Right renal cortex interstitium (tissue), 3 donors: ENCODE measurements around the gene TEX54. TPM values are rescaled to one million over a fixed set of nuclear protein-coding genes. Genes with fewer than 3 reads are reported as not detected.
A peak's percentile ranks its signal among the peaks of the same experiment; 100 is the strongest.
"Not testable (repeated sequence)": the region's sequence is repeated elsewhere in the genome, so short reads cannot be mapped to it uniquely, and the experiment has no call there.

Source experiments
- DNase-seq, 3 donors: peaks; one replicate each; pipeline ENCODE4 v3.0.0-alpha.2; 2013; ENCODE audit warnings: low read depth in 3 of 3, low spot score in 2 of 3
- polyA plus RNA-seq, 3 donors: library from polyadenylated mRNA; unstranded; fragments of 120-200 nt; gene quantifications; one replicate each; pipeline ENCODE4 v1.2.1, GENCODE V29; 2013; ENCODE audit not compliant: insufficient read length in 3 of 3

Gene TEX54
- polyA plus RNA-seq = under 1 TPM; 0.28 to 0.43 (median 0.33) TPM

DNA sequence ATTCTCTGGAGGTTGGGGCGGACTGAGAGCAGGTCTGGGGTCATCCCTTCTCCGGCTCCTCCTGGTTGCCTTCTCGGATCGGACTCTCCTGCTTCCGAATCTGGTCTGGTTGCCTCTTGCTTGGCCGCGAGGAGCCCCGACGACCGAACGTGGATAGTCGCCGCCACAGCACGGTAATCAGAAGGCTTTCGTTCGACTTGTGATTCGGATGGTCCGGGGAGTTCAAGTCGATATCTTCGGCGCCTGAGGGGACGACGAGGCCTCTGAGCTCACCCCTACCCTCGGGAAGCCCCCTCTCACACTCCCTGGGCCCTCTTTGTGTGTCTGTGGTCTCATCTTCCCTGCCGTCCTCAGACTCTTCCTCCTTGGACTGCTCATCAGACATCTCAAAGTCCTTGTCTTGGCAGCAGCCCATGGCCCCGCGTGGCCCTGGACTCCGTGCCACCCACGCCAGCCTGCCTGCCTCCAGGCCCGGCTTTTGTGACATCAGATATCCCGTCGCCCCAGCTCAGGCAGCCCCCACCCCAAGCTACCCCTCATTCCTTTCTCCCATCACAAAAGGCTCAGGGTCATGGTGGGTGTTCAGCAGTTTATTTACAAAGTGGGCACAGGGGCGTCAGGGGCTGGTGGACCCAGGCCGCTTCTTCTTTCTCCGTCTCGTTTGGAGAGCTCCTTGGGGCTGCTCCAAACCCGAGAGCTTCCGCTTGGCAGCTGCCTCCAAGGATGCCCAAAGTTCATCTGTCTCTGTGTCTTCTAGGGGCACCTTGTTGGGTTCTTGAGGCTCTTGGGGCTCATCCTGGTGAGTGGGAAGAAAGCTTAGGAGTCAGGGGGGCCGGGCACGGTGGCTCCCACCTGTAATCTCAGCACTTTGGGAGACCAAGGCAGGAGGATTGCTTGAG lies at the start of gene TEX54:
Gene TEX54, minus strand, starts transcription at position 506 of the 899 bp plus-strand sequence.
- DNase-seq = no peak

DNA sequence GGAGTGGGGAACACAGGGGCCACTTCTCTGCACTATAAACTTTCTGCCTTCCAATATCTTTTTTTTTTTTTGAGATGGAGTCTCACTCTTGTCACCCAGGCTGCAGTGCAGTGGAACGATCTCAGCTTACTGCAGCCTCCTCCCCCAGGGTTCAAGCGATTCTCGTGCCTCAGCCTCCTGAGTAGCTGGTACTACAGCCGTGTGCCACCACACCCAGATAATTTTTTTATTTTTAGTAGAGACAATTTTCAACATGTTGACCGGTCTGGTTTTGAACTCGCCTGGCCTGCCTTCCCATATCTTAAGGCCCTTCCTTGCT lies 49.7 kb upstream of the TEX54 start:
- DNase-seq = no peak

DNA sequence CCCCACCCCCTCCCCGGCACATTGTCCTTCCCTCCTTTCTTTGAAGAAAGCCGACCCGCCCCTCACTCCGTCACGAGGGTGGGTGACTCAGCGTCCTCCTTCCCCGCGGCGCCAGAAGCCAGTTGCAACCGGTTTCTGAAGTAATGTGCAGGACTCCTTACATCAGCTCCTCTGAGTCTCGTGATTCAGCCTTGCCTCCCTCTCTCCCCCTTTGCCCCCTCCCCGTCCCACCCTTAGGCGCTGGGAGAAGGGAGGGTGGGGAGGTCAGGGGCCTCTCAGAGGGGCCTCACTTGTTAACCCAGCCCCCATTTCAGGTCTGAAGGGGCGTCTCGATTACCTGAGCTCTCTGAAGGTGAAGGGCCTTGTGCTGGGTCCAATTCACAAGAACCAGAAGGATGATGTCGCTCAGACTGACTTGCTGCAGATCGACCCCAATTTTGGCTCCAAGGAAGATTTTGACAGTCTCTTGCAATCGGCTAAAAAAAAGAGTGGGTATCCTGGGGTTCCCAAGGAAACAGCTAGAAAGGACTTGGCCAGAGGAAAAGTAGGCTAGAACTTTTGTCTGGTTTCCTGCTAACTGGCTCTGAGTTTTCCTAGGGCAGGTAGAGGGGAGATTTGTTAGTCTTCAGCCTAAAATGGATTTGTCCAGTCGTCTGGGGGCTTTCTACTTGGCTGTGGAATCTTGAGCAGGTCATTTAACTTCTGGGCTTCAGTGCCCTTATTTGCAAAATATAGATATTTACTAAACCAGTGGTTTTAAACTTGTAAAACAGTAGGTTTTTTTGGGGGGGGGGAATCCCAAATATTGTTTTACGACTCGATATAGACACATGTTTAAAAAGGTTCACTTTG lies 49.2 kb upstream of the TEX54 start:
- peak; percentile 80 to 90 (median 88) for DNase-seq

DNA sequence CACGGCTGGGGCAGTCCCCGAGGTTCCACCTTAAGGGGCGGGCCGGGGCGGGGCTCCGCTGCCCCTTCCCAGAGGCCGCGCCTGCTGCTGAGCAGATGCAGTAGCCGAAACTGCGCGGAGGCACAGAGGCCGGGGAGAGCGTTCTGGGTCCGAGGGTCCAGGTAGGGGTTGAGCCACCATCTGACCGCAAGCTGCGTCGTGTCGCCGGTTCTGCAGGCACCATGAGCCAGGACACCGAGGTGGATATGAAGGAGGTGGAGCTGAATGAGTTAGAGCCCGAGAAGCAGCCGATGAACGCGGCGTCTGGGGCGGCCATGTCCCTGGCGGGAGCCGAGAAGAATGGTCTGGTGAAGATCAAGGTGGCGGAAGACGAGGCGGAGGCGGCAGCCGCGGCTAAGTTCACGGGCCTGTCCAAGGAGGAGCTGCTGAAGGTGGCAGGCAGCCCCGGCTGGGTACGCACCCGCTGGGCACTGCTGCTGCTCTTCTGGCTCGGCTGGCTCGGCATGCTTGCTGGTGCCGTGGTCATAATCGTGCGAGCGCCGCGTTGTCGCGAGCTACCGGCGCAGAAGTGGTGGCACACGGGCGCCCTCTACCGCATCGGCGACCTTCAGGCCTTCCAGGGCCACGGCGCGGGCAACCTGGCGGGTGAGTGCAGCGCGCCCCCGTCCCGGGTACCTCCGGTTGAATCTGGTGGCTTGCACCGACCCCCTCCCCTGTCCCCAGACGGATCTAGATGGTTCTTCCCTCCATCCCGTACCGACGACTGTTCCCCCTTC lies 48.4 kb upstream of the TEX54 start, which contains the start of gene SLC3A2:
Gene SLC3A2, plus strand, starts transcription at position 94 of the 776 bp plus-strand sequence. Its CDS starts 128 bp downstream, at position 222.
- peak; percentile 72 to 83 (median 77) for DNase-seq

DNA sequence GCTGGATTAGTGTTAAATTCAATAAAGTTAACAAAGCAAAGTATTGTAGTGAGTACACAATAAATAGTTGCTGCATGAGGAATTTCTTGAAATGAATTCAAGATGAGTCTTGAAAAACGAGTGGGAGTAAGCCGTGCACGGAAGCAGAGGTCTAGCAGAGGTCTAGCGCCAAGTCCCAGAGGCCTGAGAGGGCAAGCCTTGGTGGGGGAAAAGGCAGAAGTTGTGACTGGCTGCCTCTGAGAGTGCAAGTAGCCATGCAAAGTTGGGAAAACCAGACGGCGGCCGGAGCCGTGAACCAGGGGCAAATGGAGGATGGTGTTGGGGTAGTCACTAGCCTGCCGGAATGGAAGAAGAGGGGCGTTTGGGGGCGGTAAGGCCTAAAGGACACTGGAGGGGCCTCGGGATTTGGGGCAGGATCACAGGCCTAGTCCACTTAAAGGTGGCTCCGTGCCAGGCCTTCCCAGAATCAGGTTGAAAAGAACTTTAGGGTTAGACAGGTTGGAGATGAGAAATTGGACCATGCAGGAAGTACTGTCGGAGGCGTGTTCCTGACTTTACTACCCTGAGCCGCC lies 47.7 kb upstream of the TEX54 start:
- DNase-seq = peak in 1 of 3 donors; percentile 57

DNA sequence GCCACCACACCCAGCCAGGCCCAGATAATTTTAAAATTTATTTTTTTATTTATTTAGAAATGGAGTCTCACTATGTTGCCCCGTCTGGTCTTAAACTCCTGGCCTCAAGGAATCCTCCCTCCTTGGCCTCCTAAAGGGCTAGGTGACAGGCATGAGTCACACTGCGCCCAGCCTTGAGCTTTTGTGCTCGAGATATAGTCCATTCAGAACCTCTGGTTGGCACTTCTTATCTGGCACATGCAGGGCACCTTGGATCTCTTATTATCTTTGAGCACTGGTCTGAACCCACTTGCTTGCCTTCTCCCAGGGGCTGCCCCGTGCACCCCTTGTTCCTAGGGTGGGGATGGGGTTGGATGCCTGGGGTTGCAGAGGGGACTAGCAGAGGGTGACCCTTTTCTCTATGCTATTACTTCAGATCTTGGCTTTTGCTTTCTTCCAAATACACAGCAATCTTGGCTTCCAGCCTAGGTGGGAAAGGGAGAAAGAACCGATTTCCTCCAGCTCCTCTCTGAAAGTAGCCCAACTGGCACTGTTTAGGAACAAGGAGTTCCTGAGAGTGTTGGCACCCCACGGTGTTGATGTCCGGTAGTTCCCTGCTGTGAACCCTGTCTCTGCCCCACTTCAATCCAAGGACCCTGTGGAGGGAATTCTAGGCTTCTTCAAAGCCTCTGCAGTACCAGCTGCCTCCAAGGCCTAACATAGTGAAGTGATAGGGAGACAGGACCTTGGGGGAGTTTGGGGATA lies 46.8 kb upstream of the TEX54 start:
- no peak for DNase-seq

DNA sequence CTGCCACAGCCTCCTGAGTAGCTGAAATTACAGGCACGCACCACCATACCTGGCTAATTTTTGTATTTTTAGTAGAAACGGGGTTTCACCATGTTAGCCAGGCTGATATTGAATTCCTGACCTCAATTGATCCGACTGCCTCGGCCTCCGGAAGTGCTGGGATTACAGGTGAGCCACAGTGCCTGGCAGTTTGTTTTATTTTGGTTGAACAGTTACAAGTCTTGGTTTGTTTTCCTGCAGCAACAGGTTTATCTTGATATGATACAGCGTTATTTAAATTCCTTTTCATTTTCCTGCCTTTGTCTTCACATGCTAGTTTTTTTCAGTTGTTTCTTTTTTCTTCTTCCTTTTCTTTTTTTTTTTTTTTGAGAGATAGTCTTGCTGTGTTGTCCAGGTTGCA lies 44.1 kb upstream of the TEX54 start:
- DNase-seq = no peak

DNA sequence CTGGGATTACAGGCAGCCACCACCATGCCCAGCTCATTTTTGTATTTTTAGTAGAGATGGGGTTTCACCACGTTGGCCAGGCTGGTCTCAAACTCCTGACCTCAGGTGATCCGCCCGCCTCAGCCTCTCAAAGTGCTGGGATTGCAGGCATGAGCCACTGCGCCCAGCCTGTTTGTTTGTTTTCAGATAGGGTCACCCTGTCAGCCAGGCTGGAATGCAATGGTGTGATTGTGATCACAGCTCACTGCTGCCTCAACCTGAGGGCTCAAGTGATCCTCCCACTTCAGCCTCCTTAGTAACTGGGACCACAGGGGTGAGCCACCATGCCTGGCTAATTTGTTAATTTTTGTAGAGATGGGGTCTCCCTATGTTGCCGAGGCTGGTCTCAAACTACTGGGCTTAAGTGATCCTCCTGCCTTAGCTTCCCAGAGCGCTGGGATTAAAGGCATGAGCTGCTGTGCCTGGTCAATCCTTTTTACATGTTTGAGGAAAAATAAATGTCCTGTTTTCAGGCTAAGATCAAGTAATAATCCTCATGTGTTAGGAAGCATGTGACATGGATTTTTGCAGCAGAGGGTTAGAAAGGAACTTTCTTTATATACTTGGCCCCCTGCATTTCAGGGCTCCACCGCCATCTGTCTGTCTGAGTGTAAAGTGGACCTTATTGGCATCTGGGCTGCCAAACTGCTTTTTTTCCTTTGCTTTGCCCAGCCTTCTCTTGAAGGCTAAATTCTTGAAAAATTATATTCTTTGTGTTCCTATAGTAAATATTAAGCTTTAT lies 43.2 kb upstream of the TEX54 start:
- no peak for DNase-seq

DNA sequence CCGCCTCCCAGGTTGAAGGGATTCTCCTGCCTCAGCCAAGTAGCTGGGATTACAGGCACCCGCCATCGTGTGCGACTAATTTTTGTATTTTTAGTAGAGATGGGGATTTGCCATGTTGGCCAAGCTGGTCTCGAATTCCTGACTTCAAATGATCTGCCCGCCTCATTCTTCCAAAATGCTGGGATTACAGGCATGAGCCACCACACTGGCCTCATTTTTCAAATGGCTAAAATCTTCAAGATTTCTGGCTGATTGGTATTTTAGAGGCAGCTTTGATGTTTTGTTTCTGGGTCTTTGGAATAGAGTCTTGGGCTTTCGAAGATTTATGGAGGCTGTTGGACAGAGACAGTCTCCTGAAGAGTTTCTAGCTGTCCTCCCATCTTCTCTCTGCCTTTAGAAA lies 42.2 kb upstream of the TEX54 start:
- DNase-seq = no peak

DNA sequence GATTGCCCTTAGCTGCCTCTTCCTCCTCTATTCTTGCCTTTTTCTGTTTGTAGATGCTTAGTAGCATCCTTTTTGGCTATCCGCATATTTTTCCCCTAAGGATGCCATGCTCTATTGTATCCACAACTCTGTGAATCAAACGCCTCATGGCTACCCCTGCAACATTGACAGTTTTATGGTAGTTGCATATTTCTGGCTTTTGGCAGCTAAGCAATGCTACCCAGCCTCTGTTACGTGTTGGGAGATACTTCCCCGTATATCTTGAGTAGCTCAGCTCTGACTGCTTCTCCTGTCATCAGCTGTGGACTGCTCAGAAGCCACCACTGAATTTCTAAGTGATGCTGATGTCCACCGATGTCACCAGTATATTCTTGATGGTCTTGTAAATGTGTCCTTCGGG lies 33.0 kb upstream of the TEX54 start:
- DNase-seq = no peak

DNA sequence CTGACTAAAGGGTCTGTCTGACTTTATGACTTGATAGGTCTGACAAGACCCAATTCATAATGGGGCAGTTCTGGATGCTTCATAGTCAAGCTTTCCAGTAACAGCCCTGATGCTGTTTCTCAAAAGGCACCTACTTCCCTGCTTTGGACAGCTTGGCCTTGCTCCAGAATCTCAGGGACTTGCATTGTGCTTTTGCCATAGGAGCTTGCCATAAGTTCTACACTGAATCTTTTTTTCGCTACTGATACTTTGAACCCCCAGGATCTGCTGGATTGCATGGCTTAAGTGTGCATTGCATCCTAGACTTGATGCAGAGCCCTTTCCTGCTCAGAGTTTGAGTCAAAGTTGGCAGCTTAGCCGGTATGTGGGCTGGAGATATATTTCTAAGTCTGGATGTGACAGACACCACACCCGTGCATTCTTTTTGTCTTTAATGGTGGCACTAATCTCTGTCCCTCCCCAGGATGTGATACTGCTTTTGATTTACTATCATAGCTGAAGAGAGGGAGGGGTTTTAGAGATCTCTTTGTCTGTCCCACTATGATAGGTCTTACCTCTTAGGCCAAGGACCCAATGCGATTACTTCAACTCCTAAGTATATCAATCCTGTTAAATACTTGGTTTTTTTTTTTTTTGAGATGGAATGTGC lies 31.2 kb upstream of the TEX54 start:
- DNase-seq = no peak

DNA sequence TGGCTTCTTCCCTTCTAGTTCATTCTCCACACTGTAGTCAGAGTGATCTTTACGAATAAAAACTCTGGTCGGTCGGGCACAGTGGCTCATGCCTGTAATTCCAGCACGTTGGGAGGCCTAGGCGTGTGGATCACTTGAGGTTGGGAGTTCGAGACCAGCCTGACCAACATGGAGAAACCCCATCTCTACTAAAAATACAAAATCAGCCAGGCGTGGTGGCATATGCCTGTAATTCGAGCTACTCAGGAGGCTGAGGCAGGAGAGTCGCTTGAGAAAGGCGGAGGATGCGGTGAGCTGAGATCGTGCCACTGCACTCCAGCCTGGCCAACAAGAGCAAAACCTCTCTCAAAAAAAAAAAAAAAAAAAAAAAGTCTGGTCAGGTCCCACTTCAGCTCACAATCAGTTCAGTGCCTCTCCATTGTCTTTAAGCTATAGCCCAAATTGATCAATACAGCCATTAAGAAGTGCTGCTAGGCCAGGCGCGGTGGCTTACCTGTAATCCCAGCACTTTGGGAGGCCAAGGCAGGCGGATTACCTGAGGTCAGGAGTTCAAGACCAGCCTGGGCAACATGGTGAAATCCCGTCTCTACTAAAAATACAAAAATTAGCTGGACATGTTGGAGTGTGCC lies 29.0 kb upstream of the TEX54 start:
- not testable (repeated sequence) for DNase-seq

DNA sequence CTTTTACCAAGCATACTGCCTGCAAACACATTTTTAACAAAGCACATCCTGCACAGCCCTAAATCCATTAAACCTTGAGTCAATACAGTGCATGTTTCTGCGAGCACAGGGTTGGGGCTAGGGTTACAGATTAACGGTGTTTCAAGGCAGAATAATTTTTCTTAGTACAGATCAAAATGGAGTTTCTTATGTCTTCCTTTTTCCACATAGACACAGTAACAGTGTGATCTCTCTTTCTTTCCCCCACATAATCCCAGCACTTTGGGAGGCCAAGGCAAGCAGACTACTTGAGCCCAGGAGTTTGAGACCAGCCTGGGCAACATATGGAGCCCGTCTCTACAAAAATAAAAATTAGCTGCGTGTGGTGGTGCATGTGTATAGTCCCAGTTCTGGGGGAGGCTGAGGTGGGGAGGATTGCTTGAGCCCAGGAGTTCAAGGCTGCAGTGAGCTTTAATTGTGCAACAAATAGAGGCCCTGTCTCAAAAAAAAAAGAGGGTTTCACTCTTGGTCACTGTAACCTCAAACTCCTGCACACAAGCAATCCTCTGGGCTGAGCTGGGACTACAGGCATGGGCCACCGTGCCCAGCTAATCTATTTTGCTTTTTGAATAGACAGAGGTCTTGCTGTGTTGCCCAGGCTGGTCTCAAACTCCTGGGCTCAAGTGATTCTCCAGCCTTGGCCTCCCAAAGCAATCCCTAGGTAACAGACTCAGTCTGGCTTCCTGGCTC lies 28.4 kb upstream of the TEX54 start:
- no peak for DNase-seq

DNA sequence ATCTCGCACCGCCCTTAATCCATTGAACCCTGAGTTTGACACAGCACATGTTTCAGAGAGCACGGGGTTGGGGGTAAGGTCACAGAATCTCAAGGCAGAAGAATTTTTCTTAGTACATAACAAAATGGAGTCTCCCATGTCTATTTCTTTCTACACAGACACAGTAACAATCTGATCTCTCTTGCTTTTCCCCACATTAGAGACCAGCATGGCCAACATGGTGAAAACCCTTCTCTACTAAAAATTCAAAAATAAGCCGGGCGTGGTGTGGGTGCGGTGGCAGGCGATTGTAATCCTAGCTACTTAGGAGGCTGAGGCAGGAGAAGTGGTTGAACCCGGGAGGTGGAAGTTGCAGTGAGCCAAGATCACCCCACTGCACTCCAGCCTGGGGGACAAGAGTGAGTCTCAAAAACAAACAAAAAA lies 26.7 kb upstream of the TEX54 start:
- not testable (repeated sequence) for DNase-seq

DNA sequence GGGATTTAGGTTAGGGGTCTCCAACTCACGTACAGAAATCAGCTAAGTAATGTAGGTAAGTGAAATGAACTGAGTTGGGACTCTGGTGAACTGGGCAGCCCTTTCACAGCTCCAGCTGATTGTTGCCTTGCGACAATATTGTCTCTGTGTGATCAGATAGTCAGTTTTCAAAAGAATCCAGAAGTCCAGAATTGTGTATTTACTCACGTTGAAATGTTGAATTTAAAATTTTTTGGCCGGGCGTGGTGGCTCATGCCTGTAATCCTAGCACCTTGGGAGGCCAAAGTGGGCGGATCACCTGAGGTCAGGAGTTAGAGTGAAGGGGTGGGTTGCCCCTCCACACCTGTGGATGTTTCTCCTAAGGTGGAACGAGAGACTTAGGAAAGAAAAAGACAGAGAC lies 25.6 kb upstream of the TEX54 start:
- DNase-seq = no peak

DNA sequence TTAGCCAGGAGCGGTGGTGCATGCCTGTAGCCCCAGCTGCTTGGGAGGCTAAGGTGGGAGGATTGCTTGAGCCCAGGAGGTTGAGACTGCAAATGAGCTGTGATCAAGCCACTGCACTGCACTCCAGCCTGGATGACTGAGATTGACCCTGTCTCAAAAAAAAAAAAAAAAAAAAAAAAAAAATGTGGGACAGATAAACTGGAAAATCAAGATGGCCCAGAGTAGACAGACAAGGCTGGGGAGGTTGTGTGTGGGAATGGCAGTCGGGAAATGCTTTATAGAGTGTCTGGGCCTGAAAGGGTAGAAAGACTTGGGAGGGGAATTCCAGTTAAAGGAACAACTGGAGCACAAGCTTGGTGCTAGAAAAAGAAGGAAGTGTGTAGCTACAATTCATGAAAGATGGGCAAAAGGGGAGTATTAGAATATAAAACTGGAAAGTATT lies 24.9 kb upstream of the TEX54 start:
- no peak for DNase-seq

DNA sequence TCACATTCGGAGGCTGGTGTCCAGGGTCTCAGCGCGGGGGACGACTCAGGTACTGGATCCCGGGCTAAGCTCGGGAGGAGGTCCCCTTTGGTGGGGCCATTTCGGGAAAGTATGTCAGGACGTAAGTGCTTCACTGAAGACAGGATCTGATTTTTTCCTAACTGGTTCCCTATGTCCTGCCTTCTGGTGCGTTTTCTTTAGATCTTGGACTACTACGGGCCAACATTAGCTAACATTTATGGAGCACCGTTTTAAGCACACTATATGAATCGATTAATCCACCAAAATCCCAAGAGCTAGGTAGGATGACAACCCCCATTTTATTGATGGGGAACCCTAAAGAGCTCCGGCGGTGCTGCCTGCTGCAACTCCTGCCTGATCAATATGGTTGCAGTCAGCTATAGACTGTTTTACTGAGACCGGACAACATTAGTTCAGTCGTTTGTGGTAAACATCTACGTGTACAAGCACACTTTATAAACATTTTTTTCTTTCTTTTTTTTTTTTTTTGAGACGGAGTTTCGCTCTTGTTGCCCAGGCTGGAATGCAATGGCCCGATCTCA lies 23.8 kb upstream of the TEX54 start:
- DNase-seq = no peak
